Ramos (cell line): ENCODE data around the gene RRP9.

Source experiments
- in situ Hi-C: fragments of 300-500 bp; cut with MboI; formaldehyde crosslinking; loops from one replicate; pipeline ENCODE4 v1.14.3; 2022; ENCODE audit warnings: low sequenced_read_pairs; ENCODE audit not compliant: unreplicated experiment

Gene RRP9

GRCh38 chr3:51971350-51971749 is 29.6 kb upstream of the RRP9 start:
- in situ Hi-C loops, result no loop called here

DNA sequence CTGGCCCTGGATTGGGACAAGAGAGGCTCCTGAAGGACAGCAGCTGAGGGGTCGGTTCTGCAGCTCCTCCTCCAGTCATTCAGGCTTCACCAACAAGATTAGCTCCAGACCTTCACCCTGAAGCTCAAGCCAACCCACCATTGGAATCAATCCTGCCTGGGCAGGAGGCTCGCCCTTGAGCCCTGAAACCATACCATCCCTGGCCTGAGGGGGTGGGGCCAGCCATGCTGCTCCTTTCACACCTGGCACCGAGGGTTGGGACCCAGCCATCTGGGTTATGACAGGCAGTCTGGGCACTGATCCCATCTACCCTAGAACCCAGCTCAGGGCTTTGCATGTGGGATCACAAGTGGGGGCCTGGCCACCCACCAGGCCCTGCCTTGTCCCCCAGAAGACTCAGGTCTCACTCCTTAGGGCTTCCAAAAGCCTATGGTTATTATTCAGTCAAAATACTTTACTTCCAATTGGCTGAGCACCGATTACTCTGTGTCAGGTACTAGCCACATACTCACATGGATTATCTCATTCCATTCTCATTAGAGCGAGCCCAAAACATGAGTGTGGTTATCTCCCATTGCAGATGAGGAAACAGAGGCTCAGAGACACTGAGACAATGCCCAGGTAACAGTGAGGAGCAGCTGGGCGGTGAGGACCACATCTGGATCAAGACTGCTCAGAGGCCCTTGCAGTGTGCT is 29.0 kb upstream of the RRP9 start:
- in situ Hi-C loops, result no loop called here

DNA sequence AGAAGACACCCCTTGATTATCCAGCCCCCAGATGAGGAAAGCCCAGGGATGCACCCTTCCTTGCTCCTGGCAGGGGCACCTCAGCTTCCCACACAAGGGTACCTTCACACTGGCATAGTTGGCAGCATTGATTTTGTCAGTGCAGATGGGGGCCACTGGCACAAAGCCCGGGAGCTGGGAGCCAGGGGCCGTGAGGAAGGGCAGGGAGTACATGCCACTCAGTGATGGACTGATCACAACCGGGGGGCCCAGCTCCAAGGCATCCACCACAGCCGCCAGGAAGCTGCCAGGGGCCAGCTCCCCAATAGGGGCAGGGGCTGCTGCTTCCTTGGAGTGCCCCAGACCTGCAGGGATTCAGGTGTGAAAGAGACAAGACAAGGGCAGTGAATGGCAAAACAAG is 28.1 kb upstream of the RRP9 start:
- in situ Hi-C loops, result no loop called here

DNA sequence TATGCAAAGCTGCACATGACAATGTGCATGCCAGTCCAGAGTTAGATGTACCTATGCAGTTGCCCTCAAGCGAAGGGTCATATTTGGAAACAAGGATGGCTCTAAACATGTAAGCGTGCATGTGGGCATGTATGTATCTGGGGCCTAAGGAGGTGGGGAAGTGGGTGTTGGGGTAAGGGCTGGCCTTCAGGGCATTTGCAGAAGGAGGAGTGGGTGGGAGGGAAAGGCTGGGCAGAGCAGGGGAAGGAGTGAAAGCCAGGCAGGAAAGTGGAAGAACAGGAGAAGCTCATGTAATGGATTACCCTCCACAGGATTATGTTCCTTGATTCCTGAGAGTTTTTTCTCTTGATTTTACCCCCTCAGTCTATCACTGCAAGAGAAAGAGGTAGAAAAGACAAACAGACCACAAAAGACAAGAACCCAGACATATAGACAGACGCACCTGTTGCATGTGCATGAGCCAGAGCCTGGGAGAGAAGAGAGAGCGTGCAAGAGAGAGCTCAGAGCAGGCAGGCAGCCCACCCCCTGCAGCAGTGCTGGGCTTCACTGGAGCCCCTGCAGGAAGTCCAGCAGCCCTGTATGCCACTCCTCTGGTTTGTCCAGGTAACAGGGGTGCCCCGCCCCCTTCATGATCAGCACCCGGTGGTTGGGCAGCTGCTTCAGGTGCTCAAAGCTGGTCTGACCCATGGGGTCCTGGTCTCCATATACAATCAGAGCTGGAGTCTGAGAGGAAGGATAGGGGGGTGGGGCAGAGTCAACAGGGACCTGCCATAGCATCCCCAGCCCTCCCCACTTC is 27.4 kb upstream of the RRP9 start:
- in situ Hi-C loops, result no loop called here

DNA sequence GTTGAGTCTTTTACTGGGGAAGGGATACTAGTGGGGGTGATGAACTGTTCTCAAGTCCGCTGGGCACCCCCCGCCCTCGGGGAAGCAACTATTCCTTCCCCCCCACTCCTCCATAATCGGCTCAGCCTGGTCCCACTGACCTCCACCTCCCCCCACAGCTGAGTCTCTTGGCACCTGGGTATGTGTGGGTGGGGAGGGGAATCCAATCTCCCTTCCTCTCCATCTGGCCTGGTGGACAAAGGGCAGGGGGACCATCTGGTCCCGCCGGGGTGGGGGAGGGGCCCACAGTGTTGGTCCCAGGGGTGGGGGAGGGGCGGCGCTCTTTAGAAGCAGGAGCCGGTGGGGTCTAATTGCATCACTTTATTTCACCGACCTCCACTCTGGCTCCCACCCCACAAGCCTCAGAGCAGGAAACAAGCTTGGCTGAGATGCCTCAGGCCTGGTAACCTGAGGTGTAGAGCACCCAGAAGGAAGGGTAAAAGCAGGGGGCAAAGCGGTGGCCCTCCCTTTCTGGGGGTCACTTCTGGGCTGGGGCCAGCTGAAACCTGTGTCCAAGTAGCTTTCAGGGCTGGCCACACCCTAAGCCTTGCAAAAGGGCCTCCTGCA is 26.6 kb upstream of the RRP9 start:
- in situ Hi-C loops, result no loop called here

DNA sequence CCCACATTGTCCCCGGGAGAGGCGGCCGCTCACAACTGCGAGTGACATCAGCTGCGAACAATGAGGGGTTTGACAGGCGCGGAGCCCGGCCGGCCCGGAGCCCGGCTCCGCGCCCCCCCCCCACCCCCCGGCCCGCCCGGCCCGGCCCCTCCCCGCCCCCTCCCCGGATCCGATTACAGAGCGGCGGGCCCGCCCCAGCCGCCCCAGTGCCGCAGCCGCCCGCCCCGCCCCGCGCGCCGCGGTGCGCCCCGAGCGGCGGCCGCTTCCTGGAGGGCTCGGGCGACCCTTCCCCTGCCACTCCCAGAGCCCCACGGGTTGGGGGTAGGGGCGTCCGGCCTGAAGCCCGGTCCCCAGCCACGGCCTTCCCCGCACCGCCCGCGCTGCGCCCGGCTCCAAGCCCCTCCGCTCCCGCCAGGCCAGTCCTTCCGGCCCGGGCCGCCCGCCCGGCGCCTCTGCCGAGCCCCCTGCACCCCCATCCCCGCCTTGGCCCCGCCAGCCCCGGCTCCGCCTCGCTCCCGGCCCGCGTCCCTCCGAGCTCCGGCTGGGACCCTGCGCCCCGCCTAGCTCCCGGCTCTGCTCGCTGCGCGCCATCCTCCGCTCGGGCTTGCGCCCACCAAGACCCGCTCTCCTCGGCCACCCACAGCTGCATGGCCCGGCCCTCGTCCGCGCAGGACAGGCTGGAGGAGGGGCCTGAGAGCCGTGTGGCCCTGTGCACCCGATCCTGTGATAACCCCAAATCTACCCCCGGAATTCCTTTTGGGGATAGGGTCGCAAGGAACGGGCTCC is 25.9 kb upstream of the RRP9 start, which contains the start of gene PCBP4:
Gene PCBP4, minus strand, starts transcription at position 71 of the 786 bp plus-strand sequence. CDS start 6,214 bp downstream, outside the sequence.
- in situ Hi-C loops, result no loop called here

GRCh38 chr3:51966922-51967383 is 25.2 kb upstream of the RRP9 start:
- in situ Hi-C loops, result no loop called here

DNA sequence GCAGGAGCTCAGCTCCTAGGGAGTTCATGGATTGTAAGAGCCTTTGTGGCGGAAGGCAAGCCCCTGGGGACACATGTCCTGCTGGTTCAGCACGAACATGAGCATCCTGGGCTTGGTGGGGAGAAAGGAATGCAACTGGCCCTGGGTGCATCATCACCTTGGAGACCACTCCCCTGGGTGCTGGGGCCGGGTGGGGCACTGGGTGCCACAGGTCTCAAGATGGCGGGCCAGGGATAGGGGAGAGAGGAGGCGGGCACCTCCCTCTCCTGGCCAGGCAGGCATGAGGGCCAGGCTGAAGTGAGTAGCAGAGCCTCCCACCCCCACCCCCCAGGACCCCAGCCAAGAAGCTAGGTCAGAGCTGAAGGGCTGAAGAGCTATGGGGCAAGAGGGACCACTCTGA is 24.8 kb upstream of the RRP9 start:
- in situ Hi-C loops, result no loop called here

DNA sequence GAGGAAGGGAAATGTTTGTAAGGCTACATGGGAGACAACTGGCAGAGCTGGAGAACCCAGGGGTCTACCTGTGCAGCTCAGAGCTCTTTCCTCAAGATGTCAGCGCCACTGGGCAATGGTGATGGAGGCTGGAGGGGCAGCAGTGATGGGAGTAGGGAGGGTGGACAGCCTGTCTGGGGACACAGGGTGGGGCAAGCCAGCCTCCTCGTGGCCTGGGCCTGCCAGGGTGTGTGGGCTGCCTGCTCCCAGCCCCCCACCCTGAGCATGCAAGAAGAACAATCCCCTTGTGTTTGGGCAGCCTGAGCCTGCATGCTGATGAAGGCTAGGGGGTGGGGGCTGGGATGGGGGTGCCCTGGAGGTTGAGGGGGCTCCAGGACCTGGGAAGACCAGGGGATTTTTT is 24.3 kb upstream of the RRP9 start:
- in situ Hi-C loops, result no loop called here

GRCh38 chr3:51964521-51964920 is 22.8 kb upstream of the RRP9 start:
- in situ Hi-C loops, result no loop called here

- in situ Hi-C loops, result no loop called here
Observed at GRCh38 chr3:51963951-51964451, 22.3 kb upstream of the RRP9 start.

DNA sequence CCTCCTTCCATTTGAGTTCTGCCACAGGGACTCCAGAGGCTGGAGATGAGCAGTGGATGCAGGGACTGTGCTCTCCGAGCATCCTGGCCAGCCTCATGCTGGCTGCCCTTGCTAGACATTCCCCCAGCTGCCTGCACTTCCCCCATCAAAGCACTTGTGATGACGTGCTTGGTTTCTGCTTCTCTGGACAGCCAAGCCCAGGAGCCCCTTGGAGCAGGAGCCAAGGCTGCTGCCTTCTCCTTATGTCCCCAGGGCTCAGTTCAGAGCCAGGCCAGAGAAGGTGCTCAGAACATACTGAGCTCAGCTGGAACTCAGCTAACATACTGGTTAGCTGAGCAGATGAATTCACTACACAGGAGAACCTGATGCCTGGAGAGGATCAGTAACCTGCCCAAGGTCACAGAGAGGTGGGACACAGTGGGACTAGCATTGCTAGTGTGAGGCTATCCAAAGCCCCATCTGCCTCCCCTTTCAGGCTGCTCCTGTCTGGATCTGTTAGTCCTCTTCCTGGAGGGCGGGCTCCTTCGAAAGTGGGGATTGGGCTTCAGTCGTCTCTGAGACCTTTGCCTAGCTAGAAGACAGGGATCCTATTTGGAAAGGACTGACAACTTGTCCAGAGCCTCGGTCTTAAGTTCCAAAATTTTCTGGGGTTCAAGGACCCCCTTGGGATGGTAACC is 21.3 kb upstream of the RRP9 start:
- in situ Hi-C loops, result no loop called here

DNA sequence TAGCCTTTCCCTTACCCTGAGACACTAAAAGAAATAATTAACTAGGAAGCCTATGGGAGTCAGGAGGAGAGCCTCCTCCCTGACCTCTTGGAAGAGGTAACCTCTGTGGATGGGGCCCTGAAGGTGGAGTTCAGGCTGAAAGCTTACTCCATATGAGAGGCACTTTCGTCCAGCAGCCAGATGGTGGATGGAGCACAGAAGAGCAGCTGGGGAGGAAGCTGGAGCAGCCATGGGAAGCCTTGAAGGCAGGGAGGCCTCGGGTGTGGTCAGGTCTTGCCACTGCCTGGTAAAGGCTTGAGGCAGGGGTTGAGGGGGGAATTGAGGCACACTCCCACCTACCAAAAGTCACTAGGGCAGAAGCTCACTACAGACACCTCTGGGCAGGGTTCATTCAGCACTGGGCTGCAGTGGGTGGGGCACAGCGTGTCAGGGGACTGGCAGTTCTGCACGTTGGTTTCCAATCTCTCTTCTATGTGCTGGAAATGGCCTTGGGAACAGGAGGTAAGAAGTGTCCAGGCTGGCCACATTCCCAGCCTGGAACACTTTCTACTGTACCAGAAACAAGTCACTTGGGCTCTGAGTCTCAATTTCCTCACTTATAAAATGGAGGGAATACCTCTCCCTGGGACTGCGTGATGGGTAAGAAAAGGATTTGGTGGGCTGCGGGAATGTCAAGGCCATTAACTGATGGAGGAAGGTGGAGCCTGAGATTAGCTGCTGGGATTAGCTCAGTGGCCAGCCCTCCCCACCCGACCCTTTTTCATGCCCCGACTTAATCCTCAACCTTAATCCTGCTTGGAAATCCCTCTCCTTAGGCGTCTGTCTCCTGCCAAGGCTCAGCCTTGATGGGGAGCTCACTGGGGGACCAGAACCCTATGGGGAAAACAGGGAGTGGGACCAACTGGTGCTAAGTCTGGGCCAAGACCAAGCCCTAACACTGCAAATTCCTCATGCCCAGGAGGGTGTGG is 20.2 kb upstream of the RRP9 start:
- in situ Hi-C loops, result no loop called here

DNA sequence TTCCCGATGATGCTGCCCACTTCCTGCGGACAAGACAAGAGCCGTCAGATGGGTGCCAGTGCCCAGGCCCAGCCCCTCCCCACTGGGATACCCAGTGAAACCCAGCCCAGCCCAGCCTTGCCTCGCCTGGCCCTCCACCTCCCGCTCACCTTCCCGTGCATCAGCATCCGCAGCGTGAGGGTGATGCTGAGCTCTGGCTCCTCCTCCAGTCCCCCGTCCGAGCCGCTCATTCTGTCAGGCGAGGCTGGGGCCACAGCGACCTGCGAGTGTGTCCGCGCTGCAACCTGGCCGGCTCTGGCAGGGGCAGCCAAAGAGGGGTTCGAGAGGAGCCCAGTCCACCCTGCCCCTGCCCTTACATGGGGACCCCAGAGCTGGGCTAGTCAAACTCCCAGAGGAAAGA is 19.3 kb upstream of the RRP9 start:
- in situ Hi-C loops, result no loop called here

- in situ Hi-C loops, result no loop called here
Observed at GRCh38 chr3:51960386-51960785, 18.7 kb upstream of the RRP9 start.

DNA sequence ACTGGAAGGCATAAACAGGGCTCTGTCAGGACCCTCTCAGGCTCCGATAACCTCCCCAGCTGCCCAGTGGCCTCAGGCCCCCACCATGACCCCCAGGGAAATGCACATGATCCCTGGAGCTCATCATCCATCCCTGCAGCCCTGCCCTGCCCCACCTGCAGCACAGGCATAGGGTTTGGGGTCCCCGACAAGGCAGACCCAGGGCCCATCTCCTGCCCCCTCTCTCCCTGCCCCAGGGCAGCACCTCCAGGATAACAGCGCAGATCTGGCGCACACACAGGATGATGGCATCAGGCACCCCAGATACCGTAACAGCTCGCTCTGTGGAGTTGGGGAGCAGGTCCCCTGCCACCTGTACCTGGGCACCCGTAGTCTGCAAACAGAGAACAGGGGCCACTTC is 17.9 kb upstream of the RRP9 start:
- in situ Hi-C loops, result no loop called here

DNA sequence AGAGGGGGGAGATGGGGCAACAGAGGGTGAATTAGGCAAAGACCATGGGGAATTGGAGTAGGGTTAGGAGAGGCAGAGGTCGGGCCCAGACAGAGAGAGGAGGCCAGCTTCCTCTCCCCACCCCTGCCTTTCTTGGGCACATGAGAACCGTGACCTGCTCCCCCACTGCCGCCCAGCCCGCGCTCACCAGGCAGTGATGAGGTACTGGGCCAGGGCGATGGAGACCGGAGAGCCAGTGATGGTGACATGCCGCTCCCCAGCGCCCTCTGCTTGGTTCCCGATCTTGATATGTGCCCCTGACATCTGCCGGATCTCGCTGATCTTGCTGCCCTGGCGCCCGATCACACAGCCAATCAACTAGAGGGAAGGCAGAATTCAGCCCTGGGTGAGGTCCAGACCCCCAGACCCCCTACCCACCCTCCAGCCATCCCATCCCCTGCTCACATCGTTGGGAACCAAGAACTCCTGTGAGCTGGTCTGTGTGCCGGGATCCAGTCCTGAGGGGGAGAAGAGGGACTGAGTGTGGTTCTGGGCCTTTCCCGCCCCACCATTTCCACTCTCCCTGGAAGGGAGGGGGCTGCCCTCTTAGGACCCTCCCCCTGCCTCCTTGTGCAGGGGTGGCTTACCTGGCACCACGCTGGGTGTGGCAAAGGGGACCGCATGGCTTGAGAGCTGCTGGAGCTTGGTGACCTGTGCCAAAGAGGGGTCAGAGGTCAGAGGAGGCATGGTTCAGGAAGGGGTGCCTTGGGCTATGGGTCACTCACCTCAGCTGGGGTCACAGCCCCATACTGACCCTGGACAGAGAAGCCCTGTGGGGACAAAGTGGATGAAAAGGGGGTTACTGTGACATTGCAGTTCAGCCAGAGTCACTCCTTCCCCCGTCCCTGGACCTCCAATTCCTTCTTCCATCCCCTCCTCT is 17.2 kb upstream of the RRP9 start:
- in situ Hi-C loops, result no loop called here
